ENCODE data around the gene RBBP6.

Gene RBBP6

DNA sequence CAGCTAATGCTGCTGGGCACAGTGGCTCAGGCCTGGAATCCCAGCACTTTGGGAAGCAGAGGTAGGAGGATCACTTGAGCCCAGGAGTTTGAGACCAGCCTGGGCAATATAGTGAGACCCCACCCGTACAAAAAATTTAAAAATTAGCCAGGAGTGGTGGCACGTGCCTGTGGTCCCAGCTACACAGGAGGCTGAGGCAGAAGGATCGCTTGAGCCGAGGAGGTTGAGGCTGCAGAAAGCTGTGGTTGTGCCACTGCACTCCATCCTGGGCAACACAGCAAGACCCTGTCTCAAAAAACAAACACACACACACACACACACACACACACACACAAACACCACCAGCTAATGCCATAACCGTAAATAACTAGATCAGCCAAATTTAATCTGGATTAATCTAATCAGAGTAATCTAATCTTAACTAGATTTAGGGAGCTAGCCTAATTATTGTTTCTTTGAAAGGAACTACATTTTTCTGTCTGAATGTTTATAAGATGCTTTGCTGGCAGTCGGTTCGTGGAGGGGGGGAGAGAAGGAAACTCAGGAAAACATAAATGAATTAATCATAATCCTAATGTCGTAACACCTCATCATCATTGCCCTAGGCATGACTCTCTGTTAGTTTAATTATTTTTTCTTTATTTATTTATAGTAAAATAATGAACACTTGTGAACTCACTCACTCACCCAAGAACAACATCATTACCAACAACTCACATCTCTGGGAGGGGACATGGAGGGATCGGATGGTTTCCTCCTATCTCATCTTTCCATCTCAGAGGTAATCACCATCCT lies 12.5 kb upstream of the RBBP6 start:
- Mint-ChIP-seq H3K27me3 (ENCODE audit: low read depth) (no peaks in the 10 kb centered on the region), H3K4me1 (no peaks in the 10 kb centered on the region), H3K27ac (no peak overlapping the region), H3K36me3 (ENCODE audit: low read depth) (no peaks in the 10 kb centered on the region), H3K4me3 (no peak overlapping the region), H3K9me3 (no peaks in the 10 kb centered on the region)
- TF ChIP-seq, protein P1, sequence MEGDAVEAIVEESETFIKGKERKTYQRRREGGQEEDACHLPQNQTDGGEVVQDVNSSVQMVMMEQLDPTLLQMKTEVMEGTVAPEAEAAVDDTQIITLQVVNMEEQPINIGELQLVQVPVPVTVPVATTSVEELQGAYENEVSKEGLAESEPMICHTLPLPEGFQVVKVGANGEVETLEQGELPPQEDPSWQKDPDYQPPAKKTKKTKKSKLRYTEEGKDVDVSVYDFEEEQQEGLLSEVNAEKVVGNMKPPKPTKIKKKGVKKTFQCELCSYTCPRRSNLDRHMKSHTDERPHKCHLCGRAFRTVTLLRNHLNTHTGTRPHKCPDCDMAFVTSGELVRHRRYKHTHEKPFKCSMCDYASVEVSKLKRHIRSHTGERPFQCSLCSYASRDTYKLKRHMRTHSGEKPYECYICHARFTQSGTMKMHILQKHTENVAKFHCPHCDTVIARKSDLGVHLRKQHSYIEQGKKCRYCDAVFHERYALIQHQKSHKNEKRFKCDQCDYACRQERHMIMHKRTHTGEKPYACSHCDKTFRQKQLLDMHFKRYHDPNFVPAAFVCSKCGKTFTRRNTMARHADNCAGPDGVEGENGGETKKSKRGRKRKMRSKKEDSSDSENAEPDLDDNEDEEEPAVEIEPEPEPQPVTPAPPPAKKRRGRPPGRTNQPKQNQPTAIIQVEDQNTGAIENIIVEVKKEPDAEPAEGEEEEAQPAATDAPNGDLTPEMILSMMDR (IDR thresholded peaks at IDR 0.05; ENCODE audit: unreplicated experiment in 3 of 3) = no peak

DNA sequence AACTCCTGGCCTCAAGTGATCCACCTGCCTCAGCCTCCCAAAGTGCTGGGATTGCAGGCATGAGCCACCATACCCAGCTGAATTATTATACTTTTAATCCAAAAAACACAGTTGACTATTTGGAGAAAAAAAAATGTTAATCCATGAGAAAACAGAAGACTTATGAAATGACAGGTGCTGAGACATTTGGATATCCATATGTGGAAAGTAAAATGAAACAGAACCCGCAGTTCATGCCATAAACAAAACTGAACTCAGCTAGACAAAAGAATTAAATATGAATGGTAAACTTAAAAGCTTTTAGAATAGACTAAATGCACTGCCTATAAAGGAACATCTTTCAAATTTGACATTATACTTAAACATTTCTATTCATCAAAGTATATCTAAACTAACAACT lies 8.2 kb upstream of the RBBP6 start:
- H3K27ac Mint-ChIP-seq = no peak overlapping the region
- H3K9me3 Mint-ChIP-seq = no peaks in the 10 kb centered on the region
- no peaks in the 10 kb centered on the region for H3K4me1 Mint-ChIP-seq
- TF ChIP-seq, protein P1 (IDR thresholded peaks at IDR 0.05; ENCODE audit: unreplicated experiment in 3 of 3) = no peak
- H3K4me3 Mint-ChIP-seq = no peak overlapping the region
- H3K27me3 Mint-ChIP-seq (ENCODE audit: low read depth) = no peaks in the 10 kb centered on the region
- no peaks in the 10 kb centered on the region for H3K36me3 Mint-ChIP-seq (ENCODE audit: low read depth)

DNA sequence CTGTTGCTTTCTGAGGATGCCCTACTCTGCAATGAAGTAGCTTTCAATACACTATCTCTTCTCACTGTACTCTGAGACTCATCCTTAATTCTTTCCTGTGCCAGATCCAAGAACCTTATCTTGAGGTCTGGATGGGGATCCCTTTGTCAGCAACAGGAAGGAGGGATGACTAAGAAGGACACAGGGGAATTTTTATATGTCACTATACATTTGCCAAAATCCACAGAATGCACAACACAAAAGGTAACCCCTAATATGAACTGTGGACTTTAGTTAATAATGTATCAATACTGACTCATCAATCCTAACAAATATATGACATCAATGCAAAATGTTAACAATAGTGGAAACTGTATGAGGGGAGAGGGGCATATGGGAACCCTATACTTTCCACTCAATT lies 4.7 kb upstream of the RBBP6 start:
- TF ChIP-seq, protein P1 (IDR thresholded peaks at IDR 0.05; ENCODE audit: unreplicated experiment in 3 of 3) = no peak
- no peaks in the 10 kb centered on the region for H3K9me3 Mint-ChIP-seq
- no peaks in the 10 kb centered on the region for H3K27me3 Mint-ChIP-seq (ENCODE audit: low read depth)
- H3K27ac Mint-ChIP-seq = peak overlapping the region in 1 of 3 experiments; percentile 14
- H3K4me1 Mint-ChIP-seq = no peaks in the 10 kb centered on the region
- no peak overlapping the region for H3K4me3 Mint-ChIP-seq
- H3K36me3 Mint-ChIP-seq (ENCODE audit: low read depth) = no peaks in the 10 kb centered on the region

DNA sequence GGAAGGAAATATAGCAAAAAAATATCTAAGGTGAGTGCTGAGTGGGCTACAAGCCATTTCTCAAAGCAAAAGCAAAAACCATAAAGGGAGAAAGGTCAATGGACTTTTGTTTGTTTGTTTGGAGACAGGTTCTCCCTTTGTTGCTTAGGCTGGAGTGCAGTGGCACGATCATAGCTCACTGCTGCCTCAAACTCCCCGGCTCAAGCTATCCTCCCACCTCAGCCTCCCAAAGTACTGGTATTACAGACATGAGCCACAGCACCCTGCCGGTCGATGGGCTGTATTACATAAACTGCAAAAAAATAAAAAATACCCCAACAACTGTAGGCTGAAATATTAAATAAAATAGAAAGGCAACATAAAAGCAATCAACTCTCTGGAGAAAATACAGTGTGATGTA lies 3.5 kb upstream of the RBBP6 start:
- Mint-ChIP-seq H3K9me3 (no peaks in the 10 kb centered on the region), H3K36me3 (ENCODE audit: low read depth) (peaks cover 4% of the 10 kb centered on the region), H3K27me3 (ENCODE audit: low read depth) (no peaks in the 10 kb centered on the region), H3K27ac (no peak overlapping the region), H3K4me1 (no peaks in the 10 kb centered on the region), H3K4me3 (no peak overlapping the region)
- TF ChIP-seq, protein P1 (IDR thresholded peaks at IDR 0.05; ENCODE audit: unreplicated experiment in 3 of 3) = no peak

DNA sequence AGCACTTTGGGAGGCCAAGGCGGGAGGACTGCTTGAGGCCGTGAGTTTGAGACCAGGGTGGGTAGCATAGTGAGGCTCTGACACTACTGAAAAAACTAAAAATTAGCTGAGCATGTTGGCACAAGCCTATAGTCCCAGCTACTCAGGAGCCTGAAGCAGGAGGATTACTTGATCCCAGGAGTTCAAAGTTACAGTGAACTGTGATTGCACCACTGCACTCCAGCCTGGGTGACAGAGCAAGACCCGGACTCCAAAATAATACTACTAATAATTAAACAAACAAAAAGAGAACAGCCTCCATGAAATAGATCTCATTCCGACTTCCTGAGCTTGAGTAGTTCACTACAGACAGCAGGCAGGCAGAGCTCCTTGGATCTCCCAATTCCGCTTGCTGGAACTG lies 2.7 kb upstream of the RBBP6 start:
- H3K4me1 Mint-ChIP-seq = peaks cover 3% of the 10 kb centered on the region
- H3K36me3 Mint-ChIP-seq (ENCODE audit: low read depth) = peaks cover 7% of the 10 kb centered on the region
- TF ChIP-seq, protein P1 (IDR thresholded peaks at IDR 0.05; ENCODE audit: unreplicated experiment in 3 of 3) = no peak
- no peaks in the 10 kb centered on the region for H3K27me3 Mint-ChIP-seq (ENCODE audit: low read depth)
- H3K4me3 Mint-ChIP-seq = peak overlapping the region in 2 of 3 experiments; percentile 39 to 56
- H3K9me3 Mint-ChIP-seq = no peaks in the 10 kb centered on the region
- H3K27ac Mint-ChIP-seq = no peak overlapping the region
